Measurements from ENCODE around the gene LITAFD.
A peak's percentile ranks its signal among the peaks of the same experiment; 100 is the strongest.
"Not testable (repeated sequence)": the region's sequence is repeated elsewhere in the genome, so short reads cannot be mapped to it uniquely, and the experiment has no call there.

The LITAFD gene

GRCh38 chr16:8899709-8900317, 17.7 kb downstream of the LITAFD start:
- DNase-seq: no peak

- DNase-seq: no peak
Measured at GRCh38 chr16:8900343-8900742, 18.2 kb downstream of the LITAFD start.

DNA sequence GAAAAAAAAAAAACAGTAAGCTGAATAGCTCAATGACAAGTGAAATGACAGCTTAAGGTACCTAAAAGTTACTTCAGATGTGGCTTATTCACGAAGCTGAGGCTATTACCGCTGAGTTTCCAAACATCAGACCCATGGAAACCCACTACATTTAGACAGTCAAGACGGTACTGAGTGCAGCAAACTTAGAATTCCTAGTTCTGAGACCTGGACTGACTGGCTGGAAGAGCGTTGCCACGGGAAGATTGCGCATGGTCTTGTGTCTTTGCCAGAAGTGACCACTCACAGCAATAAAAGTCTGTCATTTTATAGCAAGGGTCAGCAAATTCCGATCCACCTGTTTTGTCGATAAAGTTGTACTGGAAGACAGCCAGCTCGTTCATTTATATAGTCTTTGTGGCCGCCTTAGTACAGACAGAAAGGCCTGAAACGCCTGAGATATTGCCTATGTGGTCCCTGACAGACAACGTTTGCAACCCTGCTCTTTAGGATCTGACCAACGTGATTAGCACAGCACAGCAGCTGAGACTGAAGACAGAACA, 19.2 kb downstream of the LITAFD start:
- DNase-seq: no peak

DNA sequence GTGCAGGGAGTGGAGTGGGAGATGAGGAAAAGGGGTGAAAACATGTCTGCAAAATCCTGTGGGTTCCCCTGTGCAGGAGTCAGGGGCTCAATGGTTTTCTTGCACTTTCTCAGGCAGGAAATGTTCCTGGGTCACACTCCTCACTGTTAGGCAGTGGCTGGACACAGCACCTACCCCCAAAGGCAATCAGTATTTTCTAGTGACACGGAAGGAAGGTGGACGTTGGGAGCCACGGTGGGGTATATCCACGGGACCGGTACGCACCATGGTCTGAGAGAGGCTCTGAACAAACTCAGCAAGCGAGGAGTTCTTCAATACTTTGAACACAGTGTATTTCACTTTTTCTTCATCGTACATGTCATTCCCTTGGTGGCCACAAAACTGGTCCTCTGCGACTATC, 20.9 kb downstream of the LITAFD start:
- DNase-seq: no peak

DNA sequence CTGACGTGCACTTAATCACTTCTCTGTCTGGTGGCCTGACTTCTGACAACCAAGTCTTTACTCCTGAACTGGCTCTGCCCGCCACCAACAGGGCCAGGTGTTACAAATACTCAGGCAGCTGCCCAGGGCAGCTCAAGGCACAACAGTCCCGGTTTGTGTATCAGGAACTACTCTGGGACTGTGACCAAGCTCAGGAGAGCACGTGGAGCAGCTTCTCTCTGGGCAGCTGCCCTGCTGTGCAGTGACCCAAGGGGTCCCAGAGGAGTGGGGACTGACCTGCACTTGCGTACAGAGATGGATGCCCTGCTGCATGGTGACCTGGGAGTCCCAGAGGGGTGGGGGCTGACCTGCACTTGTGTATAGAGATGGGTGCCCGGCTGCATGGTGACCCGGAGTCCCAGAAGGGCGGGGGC, 21.9 kb downstream of the LITAFD start:
- no peak for DNase-seq

DNA sequence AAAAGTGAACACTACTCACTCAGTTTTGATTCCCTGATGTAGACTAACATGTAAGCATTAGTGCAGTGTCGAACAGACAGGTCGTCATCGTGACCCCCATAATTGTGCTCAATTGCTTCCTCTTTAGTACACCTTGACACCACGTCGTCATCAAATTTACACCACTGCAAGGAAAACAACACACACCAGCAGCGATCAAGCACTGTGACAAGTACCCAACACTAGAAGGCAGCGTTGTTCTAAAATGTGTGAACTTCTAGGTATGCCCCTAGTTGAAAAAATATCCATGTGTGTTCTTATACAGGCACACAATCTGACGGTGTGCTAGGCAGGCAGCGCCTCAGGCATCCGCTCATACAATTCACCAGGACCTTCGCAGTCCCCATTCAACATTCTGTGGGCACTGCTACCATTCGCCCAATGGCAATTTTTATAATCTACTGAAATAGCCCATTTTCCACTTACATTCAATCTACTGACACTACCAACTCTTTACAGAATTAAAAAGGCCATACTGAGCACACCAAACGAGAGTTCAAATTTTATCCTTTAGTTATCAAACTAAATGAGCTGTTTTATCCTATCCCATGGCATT, 23.1 kb downstream of the LITAFD start:
- no peak for DNase-seq

DNA sequence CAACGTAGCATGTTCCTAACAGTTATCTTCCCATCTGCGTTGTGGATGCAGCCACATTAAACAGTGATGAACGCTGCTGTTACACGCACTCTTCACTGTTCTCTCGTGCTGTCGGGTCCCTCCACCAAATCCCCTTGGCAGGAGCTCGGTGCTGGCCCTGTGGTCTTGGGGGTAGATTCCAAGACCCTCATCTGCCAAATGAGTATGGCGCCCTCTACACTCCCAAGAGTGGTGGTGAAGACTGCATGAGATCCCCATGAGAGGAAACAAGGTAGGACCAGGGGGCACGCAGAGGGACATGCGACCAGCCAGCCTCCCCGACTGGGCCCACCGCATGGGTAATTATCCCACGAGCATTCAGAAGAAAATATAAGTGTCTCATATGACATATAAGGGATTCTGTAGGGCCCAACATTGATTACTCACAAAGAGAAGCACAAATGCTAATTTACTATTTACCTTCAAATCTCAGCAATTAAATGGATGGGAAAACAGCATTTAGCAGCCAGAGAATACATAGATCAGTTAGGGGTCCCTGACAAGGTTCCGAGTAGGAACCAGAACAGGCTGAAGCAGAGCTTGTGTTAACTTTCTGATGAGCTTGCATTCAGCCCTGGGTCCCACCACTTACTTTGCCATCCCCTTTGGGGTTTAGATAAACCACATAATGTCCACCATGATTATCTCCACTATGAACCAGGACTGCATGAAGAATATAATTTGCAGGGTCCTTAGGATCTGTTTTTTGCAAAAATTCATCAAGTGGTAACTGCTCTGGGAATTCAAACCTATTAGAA, 23.8 kb downstream of the LITAFD start:
- no peak for DNase-seq

DNA sequence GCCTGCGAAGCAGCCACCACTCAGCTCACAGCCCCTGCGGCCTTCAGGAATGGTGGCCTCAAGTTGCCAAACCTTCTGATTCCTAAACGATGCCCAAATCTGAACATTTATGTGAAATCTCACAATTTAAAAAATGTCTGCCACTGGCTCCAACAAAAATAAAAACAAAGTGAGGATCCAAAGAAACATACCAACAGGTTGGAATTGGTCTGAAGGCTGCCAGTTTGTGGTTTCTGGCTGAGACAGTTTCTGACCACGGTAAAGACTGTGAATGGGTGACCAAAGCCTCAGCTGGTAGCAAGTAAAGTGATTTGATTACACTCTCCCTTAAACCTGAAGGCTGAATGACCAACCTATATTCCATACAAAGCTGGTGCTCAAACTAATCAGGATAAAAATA, 24.9 kb downstream of the LITAFD start:
- DNase-seq: no peak

- DNase-seq: no peak
Measured at GRCh38 chr16:8908810-8909468, 26.8 kb downstream of the LITAFD start.

DNA sequence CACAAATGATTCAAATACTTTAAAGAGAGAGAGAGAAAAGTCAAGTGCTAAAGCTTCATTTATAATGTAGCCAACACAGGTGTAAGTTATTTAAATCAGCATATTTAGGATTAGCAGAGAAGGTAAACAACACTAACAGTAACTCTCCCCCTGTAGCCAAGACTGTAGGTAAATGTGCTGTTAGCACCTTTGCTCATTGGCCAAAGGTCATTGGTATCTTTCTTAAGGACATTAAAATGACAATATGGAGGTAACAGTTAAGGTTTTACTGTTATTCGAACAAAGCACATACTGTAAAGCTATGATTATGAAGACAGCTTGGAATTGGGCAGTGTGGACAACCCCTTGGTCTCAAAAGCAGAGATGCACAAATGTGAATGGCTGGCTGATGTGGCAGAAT, 28.7 kb downstream of the LITAFD start:
- DNase-seq: no peak

GRCh38 chr16:8912793-8913192, 30.6 kb downstream of the LITAFD start:
- DNase-seq: no peak

- no peak for DNase-seq
Measured at GRCh38 chr16:8914098-8914497, 31.9 kb downstream of the LITAFD start.

DNA sequence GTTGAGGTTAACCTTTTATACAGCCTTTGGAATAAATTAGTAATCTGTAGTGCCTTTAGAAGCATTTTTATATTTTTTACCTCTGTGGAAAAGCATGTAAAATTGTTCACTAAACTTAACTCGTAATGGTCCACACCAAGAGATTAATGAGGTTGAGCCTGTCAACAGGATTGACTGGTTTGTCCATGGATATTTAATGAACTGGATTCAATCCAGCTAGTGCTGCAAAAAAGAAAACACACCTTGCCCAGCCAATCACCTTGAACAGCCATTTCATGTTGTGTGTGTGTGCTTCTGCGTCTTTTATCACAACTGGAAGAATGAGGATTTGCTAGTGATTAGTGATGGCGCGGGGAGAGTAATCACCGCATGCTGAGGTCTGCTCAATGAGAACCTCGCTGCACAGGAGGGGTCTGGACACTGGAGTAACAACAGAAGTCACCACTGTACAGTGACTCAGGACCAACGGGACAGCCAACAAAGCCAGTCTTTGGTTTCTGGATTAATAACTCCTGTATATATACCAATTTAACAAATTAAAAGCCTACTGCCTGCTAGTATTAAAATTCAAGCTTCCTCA, 33.7 kb downstream of the LITAFD start:
- DNase-seq: no peak

DNA sequence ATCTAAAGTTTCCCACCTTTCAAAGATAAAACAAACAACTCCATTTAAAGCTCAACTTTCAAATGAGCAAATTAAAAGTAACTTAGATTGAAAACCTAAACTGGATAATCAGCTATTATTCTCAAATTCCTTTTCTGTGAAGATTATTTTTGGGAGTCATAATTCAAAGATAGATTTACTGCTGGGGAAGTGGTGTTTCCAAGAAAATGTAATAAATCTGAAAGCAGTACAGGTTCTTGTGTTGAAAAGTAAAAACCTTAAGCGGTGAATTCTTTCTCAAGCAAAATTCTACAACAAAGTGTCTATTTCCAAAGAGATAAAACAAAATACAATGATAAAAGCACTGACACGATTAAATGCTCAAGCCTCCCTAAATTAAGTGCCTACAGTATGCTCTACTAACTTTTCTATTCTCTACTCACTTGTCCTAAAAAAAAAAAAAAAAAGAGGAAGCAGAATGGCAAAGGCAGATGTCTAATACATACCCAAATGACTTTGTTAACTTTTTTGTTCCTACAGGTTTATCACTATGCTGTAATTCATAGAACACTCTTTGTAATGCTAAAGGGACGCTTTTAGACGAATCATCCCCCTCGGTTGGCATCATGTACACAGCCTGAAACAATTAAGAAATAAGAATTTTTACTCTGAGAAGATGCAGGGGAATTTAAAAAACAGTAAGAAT, 34.5 kb downstream of the LITAFD start:
- DNase-seq: no peak

DNA sequence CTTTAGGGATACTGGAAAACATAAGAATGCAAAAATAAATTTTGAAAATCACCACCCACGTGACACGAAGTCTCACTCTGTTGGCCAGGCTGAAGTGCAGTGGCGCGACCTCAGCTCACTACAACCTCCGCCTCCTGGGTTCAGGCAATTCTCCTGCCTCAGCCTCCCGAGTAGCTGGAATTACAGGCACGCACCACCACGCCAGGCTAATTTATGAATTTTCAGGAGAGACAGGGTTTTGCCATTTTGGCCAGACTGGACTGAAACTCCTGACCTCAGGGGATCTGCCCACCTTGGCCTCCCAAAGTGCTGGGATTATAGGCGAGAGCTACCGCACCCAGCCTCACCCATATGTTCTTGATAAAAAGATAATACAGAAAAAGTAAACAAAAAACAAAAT, 35.2 kb downstream of the LITAFD start:
- DNase-seq: not testable (repeated sequence)

GRCh38 chr16:8919089-8919933, 37.2 kb downstream of the LITAFD start:
- DNase-seq: peak; percentile 10

DNA sequence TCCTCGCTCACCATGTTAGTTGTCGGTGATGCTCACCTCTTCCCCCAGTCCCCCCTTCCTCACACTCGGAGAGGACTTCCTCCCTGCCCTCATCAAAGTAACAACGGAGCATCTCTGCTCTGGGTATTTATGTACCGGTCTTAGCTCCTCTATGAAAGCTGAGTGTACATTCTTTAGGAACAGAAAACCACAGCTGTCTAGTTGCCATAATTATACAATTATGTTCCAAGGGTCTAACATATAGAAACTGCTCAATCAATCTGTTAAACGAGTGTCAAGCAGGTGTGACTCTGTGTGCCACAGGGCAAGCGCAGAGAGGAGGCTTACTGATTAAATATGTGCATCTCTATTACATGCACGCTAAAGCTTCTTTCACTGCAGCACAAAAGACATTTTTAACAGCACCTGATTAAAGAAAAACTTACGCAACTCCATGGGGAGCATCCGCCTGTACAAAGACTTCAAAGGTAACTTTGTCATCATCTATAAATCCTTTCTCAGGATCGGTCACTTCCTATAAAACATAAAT, 37.8 kb downstream of the LITAFD start:
- no peak for DNase-seq

DNA sequence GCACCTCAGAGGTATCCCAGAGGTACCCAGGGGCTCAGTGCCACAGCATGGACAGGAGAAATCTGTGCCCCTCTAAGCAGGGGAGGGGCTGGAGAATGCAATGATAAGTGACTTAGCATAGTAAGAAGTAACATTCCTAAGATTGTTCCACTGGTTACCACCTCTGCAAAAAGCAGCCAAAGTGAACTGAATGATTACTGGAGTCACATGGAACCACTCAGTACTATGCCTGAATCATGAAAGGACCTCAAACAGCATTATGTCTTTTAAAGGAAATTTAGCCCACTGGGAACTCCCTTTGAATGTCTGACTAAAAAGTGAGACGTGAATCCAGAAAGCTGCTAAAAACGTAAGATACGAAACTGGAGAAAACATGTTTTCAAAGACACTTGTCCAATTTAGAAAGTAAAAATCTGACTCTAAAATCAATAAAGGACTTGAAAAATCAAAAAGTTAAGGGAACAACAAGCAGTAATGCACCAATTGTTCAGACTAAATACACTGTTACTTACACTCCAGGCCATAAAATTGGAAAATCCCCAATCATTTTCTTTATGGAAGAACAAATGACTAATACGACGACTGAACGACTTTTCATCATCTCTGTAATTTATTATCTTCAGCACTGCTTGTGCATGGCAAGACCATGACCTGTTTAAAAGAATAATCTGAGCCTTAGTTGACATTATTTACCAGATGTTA, 38.6 kb downstream of the LITAFD start:
- DNase-seq: no peak

DNA sequence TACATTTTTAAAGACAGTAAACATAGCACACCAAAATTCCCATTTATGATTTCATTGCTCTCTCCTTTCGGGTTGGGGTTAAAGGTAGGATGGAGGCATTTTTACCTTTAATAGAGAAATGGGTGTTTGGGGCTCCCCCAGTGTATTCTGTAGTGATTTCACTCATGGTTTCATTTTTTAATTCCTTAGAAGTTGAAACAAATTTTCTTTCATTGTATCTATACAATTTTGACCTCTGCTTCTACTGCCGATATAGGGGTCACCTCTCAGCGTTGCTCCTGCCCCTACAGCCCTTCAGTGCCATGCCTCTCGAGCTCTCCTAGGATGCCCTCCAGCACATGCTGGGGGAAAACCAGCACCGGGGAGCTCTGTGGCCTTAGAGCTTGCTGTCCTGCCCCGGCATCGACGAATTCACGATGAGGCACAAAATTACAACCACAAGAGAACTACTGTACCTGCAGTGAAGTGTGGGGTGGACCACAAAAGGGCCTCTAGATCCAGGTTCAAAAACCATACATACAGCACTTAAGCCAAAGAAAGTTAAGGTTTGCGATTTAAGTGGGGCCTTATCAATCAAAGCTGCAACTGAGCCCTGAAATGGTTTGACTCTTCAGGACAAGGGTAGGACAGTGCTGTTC, 39.3 kb downstream of the LITAFD start:
- DNase-seq: peak; percentile 17

GRCh38 chr16:8923199-8923598, 41.0 kb downstream of the LITAFD start:
- no peak for DNase-seq

Data from stimulated activated CD4-positive, alpha-beta T cell treated with anti-CD3 and anti-CD28 coated beads, Interleukin-15, amount 100 ng/mL, for 24 hours (primary cell).